NCI-H1930 (cell line): ENCODE data around the gene GPRC5D.
A peak's percentile ranks its signal among the peaks of the same experiment; 100 is the strongest.

Experiments used
- DNase-seq, 2 experiments: peaks; one replicate each; lab custom pipeline; 2025; lab: John Stamatoyannopoulos, UW

The GPRC5D gene

GRCh38 chr12:12979731-12980259 lies 27.8 kb upstream of the GPRC5D start:
- no peak for DNase-seq

- DNase-seq = no peak
Measured at GRCh38 chr12:12979126-12979525, 27.2 kb upstream of the GPRC5D start.

GRCh38 chr12:12977231-12977630 lies 25.3 kb upstream of the GPRC5D start:
- DNase-seq = no peak

GRCh38 chr12:12976366-12976765 lies 24.4 kb upstream of the GPRC5D start:
- no peak for DNase-seq

- DNase-seq = peak in 1 of 2 experiments; percentile 27
Measured at GRCh38 chr12:12975322-12976077, 23.5 kb upstream of the GPRC5D start.

GRCh38 chr12:12974211-12974610 lies 22.2 kb upstream of the GPRC5D start:
- DNase-seq = no peak

- no peak for DNase-seq
Measured at GRCh38 chr12:12973019-12973418, 21.0 kb upstream of the GPRC5D start.

- no peak for DNase-seq
Measured at GRCh38 chr12:12965836-12966235, 13.9 kb upstream of the GPRC5D start.

- no peak for DNase-seq
Measured at GRCh38 chr12:12964255-12964654, 12.3 kb upstream of the GPRC5D start.

GRCh38 chr12:12960639-12961209 lies 8.8 kb upstream of the GPRC5D start:
- no peak for DNase-seq

GRCh38 chr12:12958886-12959285 lies 6.9 kb upstream of the GPRC5D start:
- no peak for DNase-seq

GRCh38 chr12:12954878-12955625 lies 3.1 kb upstream of the GPRC5D start:
- no peak for DNase-seq

- no peak for DNase-seq
Measured at GRCh38 chr12:12954356-12954755, 2.4 kb upstream of the GPRC5D start.

GRCh38 chr12:12951504-12951903 lies 466 bp downstream of the GPRC5D start:
- no peak for DNase-seq

GRCh38 chr12:12947902-12948301 lies 4.1 kb downstream of the GPRC5D start:
- DNase-seq = no peak

GRCh38 chr12:12946686-12947355 lies 5.1 kb downstream of the GPRC5D start:
- DNase-seq = no peak

GRCh38 chr12:12945591-12945990 lies 6.4 kb downstream of the GPRC5D start:
- DNase-seq = no peak

- DNase-seq = no peak
Measured at GRCh38 chr12:12943586-12944260, 8.2 kb downstream of the GPRC5D start.

GRCh38 chr12:12941450-12942350 lies 10.3 kb downstream of the GPRC5D start:
- no peak for DNase-seq

GRCh38 chr12:12939888-12940287 lies 12.1 kb downstream of the GPRC5D start:
- no peak for DNase-seq

GRCh38 chr12:12938541-12938940 lies 13.4 kb downstream of the GPRC5D start:
- DNase-seq = no peak
